HepG2 (cell line): ENCODE measurements around the gene TNS1. TPM values are rescaled to one million over a fixed set of nuclear protein-coding genes. Genes with fewer than 3 reads are reported as not detected.

ENCODE experiments used
- ATF5 ChIP-seq: sonication (generic); formaldehyde crosslinking; IDR thresholded peaks from 2 replicates; pipeline ENCODE4 v1.4.0; 2020; ENCODE audit warnings: mild to moderate bottlenecking, low read depth, missing genetic modification reagents
- CEBPG ChIP-seq: IDR thresholded peaks from 2 replicates; pipeline ENCODE4 v1.6.1; 2016
- GMEB1 ChIP-seq: sonication (generic); formaldehyde crosslinking; IDR thresholded peaks from 2 replicates; pipeline ENCODE4 v1.5.1; 2020; ENCODE audit warnings: missing genetic modification reagents, mild to moderate bottlenecking, borderline replicate concordance
- HNF1A ChIP-seq, 2 experiments: sonication (generic) in 1 of 2; formaldehyde crosslinking in 1 of 2; IDR thresholded peaks; 2 replicates each; pipeline versions ENCODE4 v1.4.0 to v1.6.1; 2016 to 2020; ENCODE audit warnings: borderline replicate concordance in 1 of 2, low read depth in 1 of 2, mild to moderate bottlenecking in 1 of 2, missing genetic modification reagents in 1 of 2
- JUN ChIP-seq: sonication (generic); formaldehyde crosslinking; IDR thresholded peaks from 2 replicates; pipeline ENCODE4 v1.4.0; 2020; ENCODE audit warnings: mild to moderate bottlenecking, missing genetic modification reagents
- RFXAP ChIP-seq: sonication (generic); formaldehyde crosslinking; IDR thresholded peaks from 2 replicates; pipeline ENCODE4 v1.4.0; 2020; ENCODE audit warnings: missing genetic modification reagents, borderline replicate concordance
- RXRB ChIP-seq: IDR thresholded peaks from 2 replicates; pipeline ENCODE4 v1.6.1; 2016; ENCODE audit warnings: borderline replicate concordance, missing genetic modification reagents, missing compliant biosample characterization
- TRIM22 ChIP-seq: fragments of 450-650 bp; IDR thresholded peaks from 2 replicates; pipeline ENCODE4 v1.6.1; 2017
- ZKSCAN5 ChIP-seq: sonication (generic); formaldehyde crosslinking; IDR thresholded peaks from 2 replicates; pipeline ENCODE4 v1.5.1; 2020; ENCODE audit warnings: mild to moderate bottlenecking, missing genetic modification reagents
- ZNF234 ChIP-seq: sonication (generic); formaldehyde crosslinking; conservative IDR thresholded peaks from 2 replicates; pipeline ENCODE4 v1.5.1; 2020; ENCODE audit warnings: mild to moderate bottlenecking, missing genetic modification reagents
- ZNF264 ChIP-seq: sonication (generic); formaldehyde crosslinking; IDR thresholded peaks from 2 replicates; pipeline ENCODE4 v1.4.0; 2020; ENCODE audit warnings: missing genetic modification reagents
- ZNF326 ChIP-seq: sonication (generic); formaldehyde crosslinking; IDR thresholded peaks from 2 replicates; pipeline ENCODE4 v1.4.0; 2020; ENCODE audit warnings: missing genetic modification reagents, borderline replicate concordance
- ZNF329 ChIP-seq: sonication (generic); formaldehyde crosslinking; IDR thresholded peaks from 2 replicates; pipeline ENCODE4 v1.9.0; 2021; ENCODE audit warnings: low read depth, mild to moderate bottlenecking, missing genetic modification reagents
- ZNF562 ChIP-seq: sonication (generic); formaldehyde crosslinking; IDR thresholded peaks from 2 replicates; pipeline ENCODE4 v1.8.0; 2022; ENCODE audit warnings: missing genetic modification reagents, borderline replicate concordance
- ZNF607 ChIP-seq: sonication (generic); formaldehyde crosslinking; IDR thresholded peaks from 2 replicates; pipeline ENCODE4 v1.5.1; 2020; ENCODE audit warnings: missing genetic modification reagents, mild to moderate bottlenecking, borderline replicate concordance
- polyA plus RNA-seq, 8 experiments: library from polyadenylated mRNA; depleted of rRNA in 3 of 8; stranded (reverse) in 7 of 8; unstranded in 1 of 8; fragments of >200 nt; fragmentation: Illumina TruSeq in 4 of 8; extraction: Trizol in 4 of 8; gene quantifications; 2 replicates each; pipeline versions ENCODE4 v1.2.1 to v1.2.3, GENCODE V29; 2011 to 2016; ENCODE audit warnings: low read depth in 4 of 8, missing spikeins in 1 of 8, mixed read lengths in 1 of 8; ENCODE audit not compliant: insufficient read depth in 1 of 8
- total RNA-seq, 5 experiments: library from RNA; depleted of rRNA; stranded (reverse); fragments of >200 nt; fragmentation: Illumina TruSeq; extraction: Trizol; gene quantifications; 2 replicates each; pipeline ENCODE4 v1.2.3, GENCODE V29; 2016; ENCODE audit warnings: low read depth in 1 of 5
- TF ChIP-seq, protein P1 (sequence below): sonication (generic); formaldehyde crosslinking; IDR thresholded peaks from 2 replicates; pipeline ENCODE4 v1.8.1; 2023; ENCODE audit warnings: mild to moderate bottlenecking, missing genetic modification reagents
- TF ChIP-seq, protein P2 (sequence below): sonication (generic); formaldehyde crosslinking; IDR thresholded peaks from 2 replicates; pipeline ENCODE4 v1.4.0; 2020; ENCODE audit warnings: missing genetic modification reagents, low read depth, mild to moderate bottlenecking, borderline replicate concordance

The TNS1 gene
- total and polyA plus RNA-seq, 2 of the 13 experiments (the other 11 are each of a cell fraction or from before 2014, with no cell fraction given) = 1.9 to 118 TPM

GRCh38 chr2:217988014-217988839 is 14.6 kb downstream of the TNS1 start (continued):
- TF ChIP-seq CEBPG = peak; percentile 39; the same call in 1 of the 2 replicates
- 0 out of 2 replicates have a peak, but pooled peaks have one; percentile 53 for TF ChIP-seq RFXAP (CRISPR knock-in tag)
- no peak for TF ChIP-seq GMEB1 (CRISPR knock-in tag)
- no peak for TF ChIP-seq ZNF234 (CRISPR knock-in tag)
- no peak for TF ChIP-seq ZNF607 (CRISPR knock-in tag)
- TF ChIP-seq HNF1A (IDR thresholded peaks at IDR 0.05; ENCODE audit: low read depth) = 0 out of 2 replicates have a peak, but pooled peaks have one; percentile 15
- TF ChIP-seq HNF1A (CRISPR knock-in tag; IDR thresholded peaks at IDR 0.05; ENCODE audit: borderline replicate concordance) = no peak
- no peak for TF ChIP-seq ZKSCAN5 (CRISPR knock-in tag)
- TF ChIP-seq JUN (CRISPR knock-in tag) = no peak
- TF ChIP-seq ZNF264 = no peak
- TF ChIP-seq, protein P1, sequence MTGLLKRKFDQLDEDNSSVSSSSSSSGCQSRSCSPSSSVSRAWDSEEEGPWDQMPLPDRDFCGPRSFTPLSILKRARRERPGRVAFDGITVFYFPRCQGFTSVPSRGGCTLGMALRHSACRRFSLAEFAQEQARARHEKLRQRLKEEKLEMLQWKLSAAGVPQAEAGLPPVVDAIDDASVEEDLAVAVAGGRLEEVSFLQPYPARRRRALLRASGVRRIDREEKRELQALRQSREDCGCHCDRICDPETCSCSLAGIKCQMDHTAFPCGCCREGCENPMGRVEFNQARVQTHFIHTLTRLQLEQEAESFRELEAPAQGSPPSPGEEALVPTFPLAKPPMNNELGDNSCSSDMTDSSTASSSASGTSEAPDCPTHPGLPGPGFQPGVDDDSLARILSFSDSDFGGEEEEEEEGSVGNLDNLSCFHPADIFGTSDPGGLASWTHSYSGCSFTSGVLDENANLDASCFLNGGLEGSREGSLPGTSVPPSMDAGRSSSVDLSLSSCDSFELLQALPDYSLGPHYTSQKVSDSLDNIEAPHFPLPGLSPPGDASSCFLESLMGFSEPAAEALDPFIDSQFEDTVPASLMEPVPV (CRISPR knock-in tag) = no peak
- no peak for TF ChIP-seq ZNF562 (CRISPR knock-in tag)
- TF ChIP-seq RXRB (CRISPR knock-in tag) = peak; percentile 20; the same call in 1 of the 2 replicates
- TF ChIP-seq ZNF326 (CRISPR knock-in tag) = no peak
- TF ChIP-seq TRIM22 = no peak
- TF ChIP-seq ATF5 (CRISPR knock-in tag) = no peak
- TF ChIP-seq, protein P2, sequence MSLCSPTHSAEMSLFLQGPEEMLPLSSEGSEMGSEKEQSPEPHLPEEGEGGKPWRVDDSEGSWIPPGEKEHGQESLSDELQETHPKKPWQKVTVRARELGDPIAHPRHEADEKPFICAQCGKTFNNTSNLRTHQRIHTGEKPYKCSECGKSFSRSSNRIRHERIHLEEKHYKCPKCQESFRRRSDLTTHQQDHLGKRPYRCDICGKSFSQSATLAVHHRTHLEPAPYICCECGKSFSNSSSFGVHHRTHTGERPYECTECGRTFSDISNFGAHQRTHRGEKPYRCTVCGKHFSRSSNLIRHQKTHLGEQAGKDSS (CRISPR knock-in tag) = no peak
- TF ChIP-seq ZNF329 = peak; percentile 85; the same call in 1 of the 2 replicates
